Hematopoietic multipotent progenitor cell treated with erythropoietin and hydrocortisone succinate and interleukin-3 and kit ligand, for 17 days (in vitro differentiated cells): ENCODE measurements around the gene AHCYL1.

ENCODE experiments used
- DNase-seq: peaks from one replicate; pipeline ENCODE4 v3.0.0-alpha.2; 2015; ENCODE audit warnings: low spot score

AHCYL1 gene

DNA sequence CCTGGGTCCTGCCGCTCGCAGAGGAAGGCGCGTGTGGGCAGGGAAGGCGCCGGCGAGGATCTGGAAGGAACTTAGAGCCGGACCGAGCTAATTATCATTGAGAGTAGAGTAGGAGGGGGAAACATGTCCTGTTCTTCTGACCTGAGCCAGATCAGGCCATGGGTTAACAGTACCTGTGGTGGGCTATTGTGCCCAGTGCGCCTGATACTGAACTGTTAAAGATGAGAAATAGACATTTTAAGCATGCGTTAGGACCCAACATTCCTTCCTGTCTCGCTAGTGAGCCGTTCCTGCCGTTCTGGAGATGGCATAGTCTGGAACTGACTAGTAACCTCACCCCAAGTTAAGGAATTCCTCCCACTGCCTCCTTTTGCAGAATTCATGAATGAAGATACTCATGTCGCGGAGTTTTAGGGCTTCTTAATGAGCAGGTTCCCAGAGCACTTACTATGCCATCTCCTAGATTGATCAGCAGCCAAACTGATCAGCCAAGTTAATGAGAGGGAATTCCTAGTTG lies 50.7 kb downstream of the AHCYL1 start:
- DNase-seq, result peak; percentile 16

DNA sequence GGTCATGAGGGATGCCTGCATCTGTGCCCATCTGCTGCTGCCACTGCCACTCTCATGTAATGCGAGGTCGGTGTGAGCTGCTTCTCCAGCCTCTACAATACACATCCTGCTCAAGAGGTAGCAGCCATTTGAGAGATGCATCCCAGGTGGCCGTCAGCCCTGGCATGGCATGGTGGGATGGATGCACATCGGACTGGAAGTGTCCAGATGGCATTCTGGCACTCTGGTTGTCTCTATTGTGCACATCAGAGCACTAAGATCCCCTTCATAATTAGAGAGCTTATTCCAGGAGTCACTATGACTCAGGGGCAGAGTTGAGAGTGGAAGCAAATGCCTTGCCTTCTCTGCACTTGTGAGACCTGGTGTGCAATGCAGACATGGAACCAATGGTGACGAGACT lies 53.7 kb downstream of the AHCYL1 start:
- no peak for DNase-seq

GRCh38 chr1:110039641-110040040 lies 55.1 kb downstream of the AHCYL1 start:
- DNase-seq, result no peak

DNA sequence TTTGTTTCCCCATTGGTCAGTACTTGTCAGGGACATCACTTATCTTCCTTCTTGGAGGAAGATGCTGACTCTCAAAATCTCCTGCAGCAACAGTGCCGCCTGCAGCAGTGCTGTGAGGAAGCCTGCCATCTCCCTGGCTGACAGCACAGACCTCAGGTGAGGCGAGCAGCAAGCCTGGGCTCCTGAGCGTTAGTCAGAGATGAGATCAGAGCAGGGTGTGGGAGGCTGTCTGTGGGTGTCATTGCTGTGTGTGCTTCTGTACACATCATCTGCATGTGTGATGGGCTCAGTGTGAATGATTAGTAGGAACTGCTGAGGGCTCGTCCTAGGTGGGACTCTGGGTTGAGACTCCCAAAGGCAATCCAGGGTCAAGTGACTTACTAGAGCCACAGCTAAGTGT lies 56.0 kb downstream of the AHCYL1 start:
- no peak for DNase-seq

DNA sequence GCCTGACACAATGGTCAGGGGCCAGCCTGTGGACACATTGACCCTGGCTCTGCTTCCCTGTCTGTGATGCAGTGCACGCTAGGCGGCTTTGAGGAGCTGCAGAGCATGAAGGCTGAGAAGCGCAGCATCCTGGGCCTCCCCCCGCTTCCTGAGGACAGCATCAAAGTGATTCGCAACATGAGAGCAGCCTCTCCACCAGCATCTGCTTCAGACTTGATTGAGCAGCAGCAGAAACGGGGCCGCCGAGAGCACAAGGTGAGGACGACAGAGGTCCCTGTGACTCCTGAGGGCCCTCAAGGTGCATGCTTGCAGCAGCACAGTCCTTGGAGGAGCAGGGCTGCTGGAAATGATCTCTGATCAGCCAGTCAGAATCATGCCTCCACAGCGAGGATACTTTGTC lies 58.5 kb downstream of the AHCYL1 start:
- DNase-seq, result no peak

DNA sequence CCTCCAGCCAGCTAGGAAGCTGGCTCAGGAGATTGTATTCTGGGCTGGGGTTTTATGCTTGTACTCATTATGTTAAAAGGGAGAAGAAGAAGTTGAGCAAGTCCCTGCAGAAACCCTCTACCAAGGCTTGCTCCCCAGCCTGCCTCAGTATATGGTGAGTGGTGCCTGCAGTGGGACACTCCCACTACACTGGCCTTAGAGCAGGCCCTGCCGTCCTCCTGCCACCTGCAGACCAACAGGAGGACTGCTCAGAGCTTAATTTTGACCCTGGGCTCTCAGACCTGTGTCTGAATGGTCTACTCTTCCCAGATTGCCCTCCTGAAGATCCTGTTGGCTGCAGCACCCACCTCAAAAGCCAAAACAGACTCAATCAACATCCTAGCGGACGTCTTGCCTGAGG lies 62.9 kb downstream of the AHCYL1 start:
- no peak for DNase-seq

GRCh38 chr1:110048240-110048639 lies 63.7 kb downstream of the AHCYL1 start:
- no peak for DNase-seq

DNA sequence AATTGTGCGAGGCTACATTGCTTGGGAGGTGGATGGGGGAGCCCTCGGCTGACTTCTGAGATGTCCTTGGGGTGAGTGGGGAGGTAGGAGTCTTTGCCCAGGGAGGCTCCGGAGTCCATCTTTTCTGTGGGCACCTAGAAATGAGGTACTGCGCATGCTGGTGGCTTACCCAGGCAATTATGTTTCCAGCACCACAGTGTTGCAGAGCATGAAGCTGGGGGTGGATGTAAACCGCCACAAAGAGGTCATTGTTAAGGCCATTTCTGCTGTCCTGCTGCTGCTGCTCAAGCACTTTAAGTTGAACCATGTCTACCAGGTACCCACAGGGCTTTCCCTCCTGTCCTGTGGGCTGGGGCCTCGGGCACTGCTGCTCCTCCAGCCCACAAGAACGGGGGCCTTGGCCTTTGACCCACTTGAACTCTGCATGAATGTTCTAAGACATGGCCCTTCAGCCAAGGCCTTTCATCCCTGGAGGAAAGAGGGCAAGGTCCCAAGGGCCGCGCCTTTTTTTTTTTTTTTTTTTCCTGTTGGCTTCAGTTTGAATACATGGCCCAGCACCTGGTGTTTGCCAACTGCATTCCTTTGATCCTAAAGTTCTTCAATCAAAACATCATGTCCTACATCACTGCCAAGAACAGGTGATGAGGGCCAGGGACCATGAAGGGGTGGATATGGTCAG lies 64.5 kb downstream of the AHCYL1 start:
- DNase-seq, result no peak

- no peak for DNase-seq
These were observed 65.4 kb downstream of the AHCYL1 start for GRCh38 chr1:110049801-110050601.

DNA sequence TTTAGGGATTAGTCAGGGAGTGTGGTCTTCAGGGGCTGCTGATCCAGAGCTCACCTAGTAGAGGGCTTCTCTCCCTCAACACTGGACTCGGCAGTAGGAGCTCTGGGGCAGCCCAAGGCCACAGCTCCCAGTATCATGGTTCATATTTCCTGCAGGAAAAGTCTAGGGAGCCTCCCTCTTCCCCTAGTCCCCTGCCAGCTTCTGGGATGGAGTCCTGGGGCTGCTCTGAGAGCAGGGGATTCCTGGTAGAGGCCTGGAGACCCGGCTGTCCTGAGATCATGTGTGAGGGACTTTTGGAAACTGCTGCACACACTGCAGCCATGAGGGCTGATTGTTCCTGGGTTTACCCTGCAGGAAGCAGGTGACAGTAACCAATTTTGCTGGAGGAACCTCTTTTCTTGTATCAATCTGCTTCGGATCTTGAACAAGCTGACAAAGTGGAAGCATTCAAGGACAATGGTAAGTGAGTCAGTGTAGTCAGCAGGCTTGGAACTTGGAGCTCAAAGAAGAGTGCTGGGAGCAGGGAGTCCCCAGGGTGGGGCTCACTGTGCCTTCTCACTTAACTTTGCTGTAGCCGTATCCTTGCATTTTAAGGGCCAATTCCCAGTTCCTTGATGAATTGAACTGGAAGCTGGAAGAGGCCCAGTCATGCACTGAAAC lies 66.2 kb downstream of the AHCYL1 start:
- DNase-seq, result no peak

DNA sequence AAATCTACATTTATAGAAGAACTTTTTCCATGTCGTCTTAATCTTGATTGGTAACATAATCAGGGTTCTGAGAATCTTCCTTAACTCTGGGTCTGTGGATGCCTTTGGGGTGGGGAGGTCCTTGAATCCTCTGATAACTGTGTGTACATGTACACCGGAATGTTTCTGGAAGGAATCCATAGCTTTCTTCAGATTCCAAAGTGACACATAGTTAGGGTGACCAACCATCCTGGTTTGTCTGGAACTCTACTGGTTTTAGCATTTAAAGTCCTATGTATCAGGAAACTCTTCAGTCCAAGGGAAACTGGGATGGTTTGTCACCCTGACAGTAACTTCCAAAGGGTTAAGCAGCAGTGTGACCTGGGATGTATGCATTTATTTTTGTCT lies 66.7 kb downstream of the AHCYL1 start:
- no peak for DNase-seq

DNA sequence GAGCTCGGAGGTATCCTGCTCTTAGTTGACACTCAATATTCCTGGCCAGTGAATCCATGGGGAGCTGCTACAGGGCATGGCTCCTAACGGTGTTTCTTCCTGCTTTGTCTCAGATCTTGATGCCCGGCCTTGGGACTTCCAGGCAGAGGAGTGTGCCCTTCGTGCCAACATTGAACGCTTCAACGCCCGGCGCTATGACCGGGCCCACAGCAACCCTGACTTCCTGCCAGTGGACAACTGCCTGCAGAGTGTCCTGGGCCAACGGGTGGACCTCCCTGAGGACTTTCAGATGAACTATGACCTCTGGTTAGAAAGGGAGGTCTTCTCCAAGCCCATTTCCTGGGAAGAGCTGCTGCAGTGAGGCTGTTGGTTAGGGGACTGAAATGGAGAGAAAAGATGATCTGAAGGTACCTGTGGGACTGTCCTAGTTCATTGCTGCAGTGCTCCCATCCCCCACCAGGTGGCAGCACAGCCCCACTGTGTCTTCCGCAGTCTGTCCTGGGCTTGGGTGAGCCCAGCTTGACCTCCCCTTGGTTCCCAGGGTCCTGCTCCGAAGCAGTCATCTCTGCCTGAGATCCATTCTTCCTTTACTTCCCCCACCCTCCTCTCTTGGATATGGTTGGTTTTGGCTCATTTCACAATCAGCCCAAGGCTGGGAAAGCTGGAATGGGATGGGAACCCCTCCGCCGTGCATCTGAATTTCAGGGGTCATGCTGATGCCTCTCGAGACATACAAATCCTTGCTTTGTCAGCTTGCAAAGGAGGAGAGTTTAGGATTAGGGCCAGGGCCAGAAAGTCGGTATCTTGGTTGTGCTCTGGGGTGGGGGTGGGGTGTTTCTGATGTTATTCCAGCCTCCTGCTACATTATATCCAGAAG lies 69.2 kb downstream of the AHCYL1 start:
- peak; percentile 77 for DNase-seq

GRCh38 chr1:110055493-110056284 lies 71.1 kb downstream of the AHCYL1 start:
- DNase-seq, result no peak

DNA sequence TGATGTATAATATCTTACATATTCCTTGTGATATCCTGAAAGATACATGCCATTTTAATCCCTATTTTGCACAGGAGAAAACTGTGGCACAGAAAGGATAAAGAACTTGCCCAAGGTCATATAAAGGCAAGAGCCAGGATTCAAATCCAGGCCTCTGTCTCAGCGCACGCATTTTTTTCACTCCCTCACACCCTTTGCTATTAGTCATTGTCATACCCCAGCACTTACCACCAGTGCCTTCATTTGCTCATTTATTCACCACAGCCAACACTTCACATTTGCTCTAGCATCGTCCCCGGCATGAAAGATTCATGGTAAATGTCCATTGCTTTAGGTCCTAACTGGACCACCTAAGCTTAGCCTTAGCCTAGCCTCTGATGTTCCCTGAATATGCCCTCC lies 71.7 kb downstream of the AHCYL1 start:
- no peak for DNase-seq

DNA sequence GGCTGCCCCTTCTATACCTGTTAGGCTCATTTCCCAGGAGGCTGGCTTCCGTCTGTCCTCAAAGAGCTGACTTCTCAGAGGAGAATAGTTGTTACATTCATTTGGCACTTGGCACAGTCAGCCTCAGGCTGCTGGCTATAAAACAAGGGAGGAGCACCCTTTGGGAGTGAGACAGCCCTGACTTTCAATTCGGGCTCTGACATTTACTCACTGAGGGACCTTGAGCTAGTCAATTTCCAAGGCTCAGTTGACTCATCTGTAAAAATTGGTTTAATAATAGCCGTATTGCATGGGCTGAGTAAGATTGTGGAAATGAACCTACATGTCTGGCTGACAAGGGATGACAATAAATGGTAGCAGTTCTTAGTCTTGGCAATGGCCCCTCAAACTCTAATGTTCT lies 72.2 kb downstream of the AHCYL1 start:
- no peak for DNase-seq

DNA sequence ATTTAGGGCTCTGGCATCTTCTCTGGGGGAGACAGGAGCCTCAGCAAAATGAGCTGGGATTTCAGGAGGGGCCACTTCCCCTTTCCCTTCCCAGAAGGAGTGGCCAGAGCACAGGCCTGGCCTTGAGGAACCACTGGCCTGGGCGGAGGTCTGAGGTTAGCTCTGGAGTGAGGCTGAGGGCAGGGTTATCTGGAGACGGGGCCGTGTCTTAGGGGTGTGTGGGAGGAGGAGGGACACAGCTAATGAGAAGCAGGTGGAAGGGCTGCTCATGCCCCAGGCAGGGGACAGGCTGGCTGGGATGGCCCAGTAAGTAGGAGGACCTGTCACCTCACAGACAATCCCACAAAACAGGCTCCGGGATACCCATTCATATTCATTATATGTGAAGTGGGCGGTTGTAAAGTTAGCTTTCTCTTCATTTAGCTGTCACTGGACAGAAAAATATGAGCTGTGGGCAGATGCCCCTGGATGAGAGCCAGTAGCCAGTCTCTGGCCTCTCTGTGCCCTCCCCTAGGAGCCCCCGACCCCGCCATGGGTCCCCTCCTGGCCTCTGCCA lies 73.5 kb downstream of the AHCYL1 start:
- no peak for DNase-seq

DNA sequence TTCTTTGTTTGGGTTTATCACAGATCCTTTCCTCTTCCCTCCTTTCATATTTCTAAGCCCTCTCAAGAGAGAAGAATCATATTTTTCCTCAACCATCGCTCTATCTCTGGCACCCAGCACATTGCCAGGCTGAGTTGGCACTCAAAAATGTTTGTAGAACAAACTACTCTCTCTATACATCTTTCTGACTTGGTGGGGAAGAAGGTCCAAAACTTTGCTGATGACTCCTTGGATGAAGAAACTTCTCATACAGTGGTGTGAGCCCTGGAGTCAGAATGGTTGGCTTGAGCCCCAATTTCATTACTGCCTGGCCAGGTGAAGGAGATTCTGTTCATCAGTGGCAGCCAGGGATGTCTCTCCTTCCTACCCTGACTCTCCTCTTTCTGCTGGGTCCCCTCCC lies 74.0 kb downstream of the AHCYL1 start:
- no peak for DNase-seq

GRCh38 chr1:110059133-110059863 lies 74.7 kb downstream of the AHCYL1 start:
- no peak for DNase-seq

DNA sequence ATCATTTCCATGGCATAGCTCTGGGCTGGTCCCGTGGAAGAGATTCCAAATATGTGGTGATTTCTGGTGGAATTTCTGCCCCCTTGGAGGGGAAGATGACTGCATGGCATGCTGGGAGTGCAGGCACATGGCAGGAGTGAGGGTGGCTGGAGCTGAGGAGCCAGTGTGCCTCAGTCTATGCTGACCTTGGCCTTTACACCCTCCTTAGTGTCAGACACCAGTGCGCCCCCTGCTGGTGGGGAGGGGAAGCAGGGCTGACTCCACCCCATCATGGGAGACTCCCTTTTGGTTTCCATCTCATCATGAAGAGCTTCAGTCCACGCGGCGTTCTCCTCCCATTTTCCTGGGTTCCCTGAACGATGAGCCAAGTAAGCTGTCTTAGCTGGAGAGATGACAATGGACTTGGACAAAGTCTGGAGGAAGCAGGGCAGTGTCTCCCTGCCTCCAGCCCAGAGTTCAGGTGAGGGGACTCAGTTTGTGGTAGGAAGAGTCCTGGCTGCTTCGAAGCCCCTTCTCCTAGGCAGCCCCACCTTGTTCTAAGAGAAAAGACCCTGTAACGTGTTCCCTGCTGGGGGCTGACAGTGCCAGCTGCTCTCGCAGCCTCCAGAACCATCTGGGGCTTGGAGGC lies 75.6 kb downstream of the AHCYL1 start:
- peak; percentile 86 for DNase-seq

GRCh38 chr1:110060662-110061060 lies 76.1 kb downstream of the AHCYL1 start:
- DNase-seq, result no peak
